Activated CD8-positive, alpha-beta memory T cell treated with anti-CD3 and anti-CD28 coated beads, Interleukin-2, amount 50 U/mL, for 1 hour (primary cell): ENCODE results near the gene MAP3K10.

ENCODE experiments used
- DNase-seq: peaks from one replicate; pipeline ENCODE4 v3.0.0-alpha.2; 2020; ENCODE audit errors: extremely low read depth

The MAP3K10 gene

GRCh38 chr19:40233811-40234389, 42.7 kb downstream of the MAP3K10 start:
- DNase-seq = no peak

GRCh38 chr19:40234429-40235237, 43.4 kb downstream of the MAP3K10 start:
- DNase-seq = no peak

- no peak for DNase-seq
These were observed 44.2 kb downstream of the MAP3K10 start for GRCh38 chr19:40235238-40236025.

GRCh38 chr19:40236026-40236355, 44.8 kb downstream of the MAP3K10 start:
- DNase-seq = no peak

GRCh38 chr19:40236366-40236765, 45.1 kb downstream of the MAP3K10 start:
- no peak for DNase-seq

GRCh38 chr19:40237791-40238190, 46.6 kb downstream of the MAP3K10 start:
- DNase-seq = no peak

- no peak for DNase-seq
These were observed 47.5 kb downstream of the MAP3K10 start for GRCh38 chr19:40238775-40239174.

- DNase-seq = no peak
These were observed 48.4 kb downstream of the MAP3K10 start for GRCh38 chr19:40239415-40240226.

- DNase-seq = no peak
These were observed 49.1 kb downstream of the MAP3K10 start for GRCh38 chr19:40240332-40240731.

- no peak for DNase-seq
These were observed 50.0 kb downstream of the MAP3K10 start for GRCh38 chr19:40241125-40241808.

GRCh38 chr19:40241809-40242384, 50.7 kb downstream of the MAP3K10 start:
- no peak for DNase-seq

GRCh38 chr19:40242480-40242879, 51.3 kb downstream of the MAP3K10 start:
- no peak for DNase-seq

- DNase-seq = no peak
These were observed 52.0 kb downstream of the MAP3K10 start for GRCh38 chr19:40243181-40243580.

- DNase-seq = no peak
These were observed 53.5 kb downstream of the MAP3K10 start for GRCh38 chr19:40244579-40245317.

- no peak for DNase-seq
These were observed 54.4 kb downstream of the MAP3K10 start for GRCh38 chr19:40245506-40246128.

- DNase-seq = no peak
These were observed 55.3 kb downstream of the MAP3K10 start for GRCh38 chr19:40246292-40247073.

GRCh38 chr19:40247178-40247577, 56.0 kb downstream of the MAP3K10 start:
- DNase-seq = no peak

GRCh38 chr19:40247735-40248262, 56.6 kb downstream of the MAP3K10 start:
- DNase-seq = no peak

GRCh38 chr19:40249201-40249600, 58.0 kb downstream of the MAP3K10 start:
- no peak for DNase-seq
